Activated T-helper 2 cell treated with anti-CD3 and anti-CD28 coated beads, Interferon-gamma antibody, Interleukin-2, Interleukin-4, amounts not matched to agents 10 μg/mL and 5 μg/mL and 100 μg/mL, durations not matched to agents 14 hours and 24 hours and 36 hours (primary cell): ENCODE results near the gene C14orf39. TPM values are rescaled to one million over a fixed set of nuclear protein-coding genes. Genes with fewer than 3 reads are reported as not detected.

Experiments used
- DNase-seq: peaks from one replicate; pipeline ENCODE4 v3.0.0; 2021; ENCODE audit warnings: low spot score
- H3K27ac Mint-ChIP-seq: one replicate; pipeline ENCODE4 v1.8.0; 2021; ENCODE audit warnings: mixed read lengths
- H3K27me3 Mint-ChIP-seq: one replicate; pipeline ENCODE4 v1.8.0; 2021; ENCODE audit warnings: low read depth, mixed read lengths
- H3K36me3 Mint-ChIP-seq: one replicate; pipeline ENCODE4 v1.8.0; 2021; ENCODE audit warnings: low read depth, mixed read lengths
- H3K4me1 Mint-ChIP-seq: one replicate; pipeline ENCODE4 v1.8.0; 2021; ENCODE audit warnings: low read depth, mixed read lengths
- H3K4me3 Mint-ChIP-seq: one replicate; pipeline ENCODE4 v1.8.0; 2021; ENCODE audit warnings: low read depth, mild to moderate bottlenecking, moderate library complexity, mixed read lengths
- H3K9me3 Mint-ChIP-seq: one replicate; pipeline ENCODE4 v1.8.0; 2021; ENCODE audit warnings: mixed read lengths
- intact Hi-C: fragments of 100-400 bp; cut with micrococcal nuclease; formaldehyde crosslinking; loops from one replicate; pipeline ENCODE4 v1.15.1; 2023
- total RNA-seq: library from RNA; stranded (reverse); gene quantifications from 2 replicates; pipeline ENCODE4 v1.2.3, GENCODE V29; 2022

Gene C14orf39
- total RNA-seq, 1 donor from 2014 or later: not detected

DNA sequence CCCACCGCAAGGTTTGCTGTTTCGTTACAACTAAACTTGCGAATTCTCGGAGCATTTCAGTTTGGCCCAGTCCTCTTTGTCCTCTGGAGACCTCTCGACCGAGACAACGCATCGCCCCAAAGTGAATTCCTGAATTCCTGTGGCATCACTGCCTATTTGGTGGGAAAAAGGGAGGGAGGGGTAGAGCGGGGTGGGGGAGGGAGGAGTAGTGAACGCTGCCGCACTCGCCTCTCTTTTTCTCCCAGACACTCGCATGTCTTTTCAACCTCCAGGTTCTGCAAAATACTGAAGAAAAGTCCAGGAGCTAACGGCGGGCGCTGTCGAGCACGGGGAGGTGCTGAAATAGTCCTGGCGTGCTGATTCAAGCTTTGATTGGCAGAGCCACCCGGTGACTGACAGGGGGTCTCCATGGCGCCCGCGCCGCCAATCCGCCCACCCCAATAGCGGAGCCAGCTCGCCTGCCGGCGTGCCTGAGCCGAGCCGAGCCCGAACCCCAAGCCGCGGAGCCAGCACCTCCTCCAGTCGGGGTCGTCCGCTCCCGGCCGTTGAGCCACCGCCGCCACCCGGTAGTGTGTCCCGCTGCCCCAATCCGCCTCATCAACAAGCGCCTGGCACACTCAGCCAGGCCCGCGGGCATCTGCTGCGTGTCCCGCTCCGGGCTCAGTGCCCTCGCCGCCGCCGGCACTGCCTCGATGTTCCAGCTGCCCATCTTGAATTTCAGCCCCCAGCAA is 23.0 kb upstream of the C14orf39 start, which contains the start of gene SIX6:
SIX6 (plus strand) TSS at position 440 of the 731 bp plus-strand sequence; CDS start at position 693, 253 bp downstream.
- Mint-ChIP-seq H3K36me3 (peaks cover 4% of the 10 kb centered on the region), H3K4me3 (no peak within 1 kb of the TSS), H3K4me1 (no peaks in the 10 kb centered on the region), H3K27ac (peak within 1 kb of the TSS; percentile 12), H3K27me3 (peaks cover 82% of the 10 kb centered on the region), H3K9me3 (no peaks in the 10 kb centered on the region)
- DNase-seq: no peak
- intact Hi-C loops: loop anchor here (2.0 kb wide), 1 partner anchor 140 kb away; the partner anchor contains the start of gene SIX1

DNA sequence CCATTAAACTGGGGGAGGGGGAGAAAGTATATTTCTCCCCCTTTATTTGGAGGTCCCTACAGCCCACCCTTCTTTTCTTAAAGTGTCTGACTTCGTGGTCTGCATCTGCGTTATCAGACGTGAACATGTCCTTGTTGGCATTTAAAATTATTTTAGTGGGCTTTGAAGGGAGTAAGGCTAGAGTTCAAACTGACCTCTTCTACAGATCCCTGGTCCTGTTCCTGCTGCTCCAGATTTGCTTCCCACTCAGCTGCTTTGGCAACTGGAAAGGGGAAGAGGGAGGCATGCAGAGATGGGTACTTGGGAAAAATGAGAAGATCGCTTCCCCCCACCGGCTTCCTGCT is 22.5 kb upstream of the C14orf39 start:
- Mint-ChIP-seq H3K27ac (no peak overlapping the region), H3K9me3 (no peaks in the 10 kb centered on the region), H3K36me3 (peaks cover 4% of the 10 kb centered on the region), H3K4me1 (no peaks in the 10 kb centered on the region), H3K4me3 (no peak overlapping the region), H3K27me3 (peaks cover 83% of the 10 kb centered on the region)
- intact Hi-C loops: loop anchor here (2.0 kb wide), 1 partner anchor 140 kb away; the partner anchor contains the start of gene SIX1
- no peak for DNase-seq

DNA sequence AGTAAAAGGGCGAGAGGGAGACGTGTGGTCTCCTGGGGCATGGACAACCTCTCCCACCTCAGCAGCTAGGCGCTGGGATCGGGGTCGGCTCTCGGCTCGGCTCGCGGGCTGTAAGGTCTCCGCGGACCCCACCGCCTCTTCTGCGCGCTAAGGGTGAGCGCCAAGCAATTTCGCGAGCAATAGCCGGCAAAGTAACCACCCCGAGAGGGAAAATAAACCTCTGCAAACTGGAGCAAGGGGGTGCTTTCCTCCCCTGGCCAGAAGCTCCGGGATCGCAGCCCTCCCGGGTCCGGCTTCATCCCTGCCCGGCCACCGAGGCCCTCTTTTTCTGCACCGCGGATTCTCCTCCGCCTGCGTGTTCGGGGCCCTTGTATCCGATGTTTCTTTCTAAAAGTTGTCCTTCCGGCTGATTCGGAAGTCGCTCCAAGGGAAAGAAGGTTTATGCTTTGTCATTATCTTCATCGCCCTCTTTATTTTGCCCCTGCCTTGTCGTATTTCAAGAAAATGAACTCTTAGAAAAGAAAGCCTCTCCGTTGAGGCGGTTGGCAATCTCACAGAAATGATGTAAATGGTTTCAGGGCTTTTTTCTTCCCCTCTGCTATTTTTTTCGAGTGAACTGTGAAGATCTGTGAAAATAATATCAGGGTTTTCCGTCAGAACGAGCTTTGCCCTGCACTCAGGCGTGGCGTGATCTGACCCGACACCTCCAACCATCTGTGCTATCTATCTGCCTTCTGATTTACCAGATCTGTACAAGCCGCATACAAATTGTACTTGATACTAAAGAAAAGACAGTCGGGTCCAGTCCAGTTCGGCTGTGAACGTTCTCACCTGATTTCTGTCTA is 21.3 kb upstream of the C14orf39 start:
- H3K4me3 Mint-ChIP-seq: no peak overlapping the region

DNA sequence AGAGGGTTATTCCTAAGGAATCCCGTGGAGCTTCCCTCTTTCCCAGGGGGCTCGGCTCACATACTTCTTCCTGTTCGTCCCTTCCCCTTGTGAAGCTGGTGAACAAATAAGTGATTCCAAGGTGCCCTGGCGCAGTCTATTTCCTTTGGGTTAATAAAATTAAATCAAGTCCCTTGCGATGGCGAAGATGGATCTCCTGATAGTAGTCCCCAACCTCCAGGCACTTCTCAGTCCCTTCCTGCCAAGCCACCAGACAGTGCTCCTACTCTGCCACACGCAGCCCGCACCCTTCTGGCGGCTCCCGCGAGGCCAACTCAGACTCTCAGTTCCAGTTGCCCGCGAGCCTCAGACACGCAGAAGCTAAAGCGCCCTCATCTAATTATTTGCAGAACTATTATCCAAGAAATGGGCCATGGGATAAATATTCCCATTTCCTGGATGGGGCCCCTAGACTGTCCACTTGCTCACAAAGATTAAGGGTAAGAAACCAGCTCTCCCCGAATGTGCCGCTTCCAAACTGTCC is 20.7 kb upstream of the C14orf39 start:
- intact Hi-C loops: no loop called here
- no peak overlapping the region for H3K27ac Mint-ChIP-seq
- no peaks in the 10 kb centered on the region for H3K9me3 Mint-ChIP-seq
- H3K4me3 Mint-ChIP-seq: no peak overlapping the region
- DNase-seq: no peak
- peaks cover 79% of the 10 kb centered on the region for H3K27me3 Mint-ChIP-seq
- H3K36me3 Mint-ChIP-seq: peaks cover 4% of the 10 kb centered on the region
- no peaks in the 10 kb centered on the region for H3K4me1 Mint-ChIP-seq

More for the DNA sequence above, 21.3 kb upstream of the C14orf39 start:
- intact Hi-C loops: no loop called here
- peak overlapping the region; percentile 22 for H3K27ac Mint-ChIP-seq
- H3K36me3 Mint-ChIP-seq: peaks cover 4% of the 10 kb centered on the region
- H3K4me1 Mint-ChIP-seq: no peaks in the 10 kb centered on the region
- H3K9me3 Mint-ChIP-seq: no peaks in the 10 kb centered on the region
- peaks cover 81% of the 10 kb centered on the region for H3K27me3 Mint-ChIP-seq
- no peak for DNase-seq

DNA sequence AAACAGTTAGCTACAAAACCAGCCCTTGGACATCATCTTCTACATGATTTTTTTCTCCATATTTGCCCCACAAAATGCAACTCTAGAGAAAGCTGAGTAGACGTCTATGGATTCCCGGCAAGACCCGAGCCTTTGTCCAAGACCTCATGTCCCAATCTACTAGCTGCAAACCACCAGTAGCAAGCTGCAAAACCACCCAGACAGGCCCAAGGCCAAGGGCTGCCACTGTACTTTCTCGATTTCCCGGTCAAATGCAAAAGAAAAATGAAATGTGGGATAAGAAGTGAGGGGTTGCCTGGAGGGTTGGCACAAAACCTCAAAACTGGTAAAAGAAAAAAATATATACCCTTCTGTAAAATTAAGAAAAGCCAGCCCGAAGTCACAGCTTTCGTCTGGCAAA is 20.1 kb upstream of the C14orf39 start:
- H3K4me3 Mint-ChIP-seq: no peak overlapping the region
- no peaks in the 10 kb centered on the region for H3K9me3 Mint-ChIP-seq
- intact Hi-C loops: no loop called here
- H3K4me1 Mint-ChIP-seq: no peaks in the 10 kb centered on the region
- no peak for DNase-seq
- H3K36me3 Mint-ChIP-seq: peaks cover 4% of the 10 kb centered on the region
- H3K27me3 Mint-ChIP-seq: peaks cover 78% of the 10 kb centered on the region
- H3K27ac Mint-ChIP-seq: no peak overlapping the region

DNA sequence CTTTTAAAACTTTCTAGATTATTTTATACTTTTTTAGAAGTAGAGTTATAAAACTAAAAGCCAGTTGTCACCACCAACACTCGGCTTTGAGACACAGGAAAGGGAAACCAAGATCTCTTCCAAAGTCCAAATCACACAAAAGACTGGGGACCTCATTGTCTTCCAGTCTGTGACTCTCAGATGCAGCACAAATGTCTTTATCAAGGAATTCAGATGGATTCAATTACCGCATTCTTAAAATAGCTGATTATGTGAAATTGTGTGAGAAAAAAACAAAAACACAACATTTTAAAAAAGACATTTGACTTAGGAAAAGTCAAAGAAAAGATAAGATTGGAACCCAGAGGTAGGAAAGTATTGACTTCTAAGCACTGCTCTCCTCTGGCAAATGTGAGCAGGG is 19.6 kb upstream of the C14orf39 start:
- no peaks in the 10 kb centered on the region for H3K9me3 Mint-ChIP-seq
- peaks cover 76% of the 10 kb centered on the region for H3K27me3 Mint-ChIP-seq
- intact Hi-C loops: no loop called here
- H3K27ac Mint-ChIP-seq: no peak overlapping the region
- no peak overlapping the region for H3K4me3 Mint-ChIP-seq
- no peak for DNase-seq
- H3K36me3 Mint-ChIP-seq: peaks cover 4% of the 10 kb centered on the region
- H3K4me1 Mint-ChIP-seq: no peaks in the 10 kb centered on the region

DNA sequence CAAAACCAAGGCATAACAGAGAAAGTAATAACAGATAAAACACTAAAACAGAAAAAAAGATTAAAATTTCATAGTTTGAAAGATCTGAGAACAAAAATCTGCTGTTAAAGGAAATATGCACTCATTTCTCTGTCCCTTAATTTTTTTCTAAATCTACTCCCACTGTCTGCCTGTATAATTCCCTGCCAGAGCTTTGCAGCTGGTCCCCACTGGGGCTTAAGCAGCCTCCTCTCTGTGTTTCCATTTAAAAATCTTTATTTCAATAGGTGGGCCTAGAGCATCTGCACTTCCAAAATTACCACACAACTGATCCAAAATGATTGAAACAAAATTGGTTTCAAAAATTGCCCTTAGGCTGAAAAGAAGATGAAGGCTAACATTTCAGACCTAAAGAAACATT is 16.7 kb upstream of the C14orf39 start:
- Mint-ChIP-seq H3K4me1 (no peaks in the 10 kb centered on the region), H3K36me3 (peaks cover 2% of the 10 kb centered on the region), H3K4me3 (no peak overlapping the region), H3K27ac (no peak overlapping the region), H3K27me3 (peaks cover 53% of the 10 kb centered on the region), H3K9me3 (no peaks in the 10 kb centered on the region)
- DNase-seq: no peak
- intact Hi-C loops: no loop called here

DNA sequence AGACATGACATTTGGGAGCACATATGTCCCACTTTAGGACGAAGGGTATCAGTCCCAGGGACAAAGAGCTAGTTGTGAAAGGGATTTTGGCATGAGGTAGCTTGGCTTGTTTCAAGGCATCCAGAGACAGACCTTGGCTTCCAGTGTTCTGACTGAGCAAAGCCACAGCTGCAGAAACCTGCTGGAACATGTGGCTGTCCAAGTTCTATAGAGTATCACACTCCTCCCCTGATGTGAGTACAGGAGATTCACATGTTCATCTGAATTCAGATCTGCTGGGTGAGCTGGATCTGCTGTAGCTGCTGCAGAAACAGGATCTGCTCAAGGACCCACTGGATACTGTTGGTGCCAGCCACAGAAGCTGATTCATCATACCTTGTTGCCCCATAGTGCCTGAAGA is 10.1 kb upstream of the C14orf39 start:
- no peak overlapping the region for H3K27ac Mint-ChIP-seq
- H3K36me3 Mint-ChIP-seq: no peaks in the 10 kb centered on the region
- H3K27me3 Mint-ChIP-seq: peaks cover 13% of the 10 kb centered on the region
- H3K4me3 Mint-ChIP-seq: no peak overlapping the region
- H3K9me3 Mint-ChIP-seq: no peaks in the 10 kb centered on the region
- no peak for DNase-seq
- H3K4me1 Mint-ChIP-seq: no peaks in the 10 kb centered on the region
- intact Hi-C loops: no loop called here

DNA sequence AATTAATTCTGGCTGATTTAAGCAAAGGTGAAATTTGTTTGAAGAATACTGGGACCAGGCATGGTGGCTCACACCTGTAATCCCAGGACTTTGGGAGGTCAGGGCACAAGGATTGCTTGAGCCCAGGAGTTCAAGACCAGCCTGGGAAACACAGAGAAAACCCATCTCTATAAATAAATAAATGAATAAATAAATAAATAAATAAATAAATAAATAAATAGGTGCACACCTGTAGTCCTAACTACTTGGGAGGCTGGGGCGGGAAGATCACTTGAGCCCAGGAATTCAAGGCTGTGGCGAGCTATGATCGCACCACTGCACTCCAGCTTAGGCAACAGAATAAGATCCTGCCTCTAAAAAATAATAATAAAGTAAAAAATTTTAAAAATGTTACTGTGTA is 4.4 kb upstream of the C14orf39 start:
- no peaks in the 10 kb centered on the region for H3K9me3 Mint-ChIP-seq
- no peak overlapping the region for H3K4me3 Mint-ChIP-seq
- peaks cover 2% of the 10 kb centered on the region for H3K4me1 Mint-ChIP-seq
- intact Hi-C loops: no loop called here
- no peak for DNase-seq
- no peaks in the 10 kb centered on the region for H3K36me3 Mint-ChIP-seq
- H3K27me3 Mint-ChIP-seq: peaks cover 18% of the 10 kb centered on the region
- no peak overlapping the region for H3K27ac Mint-ChIP-seq

DNA sequence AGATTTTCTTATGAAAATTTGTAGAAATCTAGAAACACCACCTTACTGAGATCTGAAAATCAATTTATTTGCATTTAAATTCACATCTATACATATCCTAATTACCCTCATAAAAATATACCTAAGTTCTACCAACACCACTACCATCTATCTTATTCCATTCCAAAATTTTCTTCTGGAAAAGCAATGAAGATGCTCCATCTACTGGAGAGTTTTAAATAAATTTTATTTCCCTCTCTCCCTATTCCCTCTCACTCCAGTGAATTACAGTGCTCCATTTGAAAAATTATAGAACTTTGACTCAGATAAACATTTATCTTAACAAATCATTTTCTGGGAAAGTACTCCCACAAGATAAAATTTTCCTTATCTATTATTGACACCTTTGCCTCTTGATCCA is 2.3 kb upstream of the C14orf39 start:
- H3K27me3 Mint-ChIP-seq: peaks cover 25% of the 10 kb centered on the region
- H3K4me3 Mint-ChIP-seq: no peak overlapping the region
- intact Hi-C loops: no loop called here
- H3K27ac Mint-ChIP-seq: no peak overlapping the region
- H3K36me3 Mint-ChIP-seq: no peaks in the 10 kb centered on the region
- DNase-seq: no peak
- no peaks in the 10 kb centered on the region for H3K9me3 Mint-ChIP-seq
- peaks cover 2% of the 10 kb centered on the region for H3K4me1 Mint-ChIP-seq

DNA sequence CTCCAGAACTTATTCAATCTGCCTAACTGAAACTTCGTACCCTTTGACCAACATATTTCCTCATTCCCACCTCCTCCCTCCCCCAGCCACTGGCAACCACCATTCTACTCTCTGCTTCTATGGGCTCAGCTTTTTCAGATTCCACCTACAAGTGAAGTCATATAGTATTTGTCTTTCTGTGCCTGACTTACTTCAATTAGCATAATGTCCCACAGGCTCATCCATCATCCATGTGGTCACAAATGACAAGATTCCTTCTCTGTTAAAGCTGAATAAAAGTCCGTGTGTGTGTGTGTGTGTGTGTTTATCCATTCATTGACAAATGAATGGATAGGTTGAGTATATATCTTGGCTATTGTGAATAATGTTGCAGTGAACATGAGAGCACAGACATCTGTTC is 1.3 kb upstream of the C14orf39 start:
- H3K9me3 Mint-ChIP-seq: no peaks in the 10 kb centered on the region
- H3K4me1 Mint-ChIP-seq: peaks cover 2% of the 10 kb centered on the region
- H3K27ac Mint-ChIP-seq: no peak overlapping the region
- no peaks in the 10 kb centered on the region for H3K36me3 Mint-ChIP-seq
- intact Hi-C loops: no loop called here
- H3K27me3 Mint-ChIP-seq: peaks cover 25% of the 10 kb centered on the region
- H3K4me3 Mint-ChIP-seq: no peak overlapping the region
- no peak for DNase-seq

DNA sequence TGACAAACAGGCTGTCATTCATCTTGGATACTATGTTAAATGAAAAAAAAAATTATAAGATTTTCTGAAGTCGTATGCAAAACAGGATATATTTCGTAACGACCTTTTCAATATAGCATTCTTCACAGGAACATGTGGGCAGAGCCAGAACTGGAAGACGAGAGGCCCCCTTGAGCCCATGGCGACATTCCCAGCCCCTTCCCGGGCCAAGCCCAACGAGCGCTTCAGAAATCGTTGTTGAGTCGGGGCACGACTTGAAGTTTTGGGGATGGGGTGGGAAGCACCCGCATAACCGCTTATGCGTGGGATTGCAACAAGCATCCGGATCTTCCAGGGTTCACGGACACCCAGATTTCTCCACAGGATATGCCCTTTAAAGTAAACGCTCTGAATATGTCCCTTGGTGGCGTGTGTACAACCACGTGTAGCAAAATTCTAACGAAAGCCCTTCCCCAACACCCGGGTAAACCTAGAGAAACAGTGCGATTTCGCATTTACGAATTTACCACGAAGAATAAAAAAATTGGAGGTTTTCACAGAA is 736 bp downstream of the C14orf39 start:
- no peak overlapping the region for H3K4me3 Mint-ChIP-seq
- no peaks in the 10 kb centered on the region for H3K36me3 Mint-ChIP-seq
- peaks cover 21% of the 10 kb centered on the region for H3K27me3 Mint-ChIP-seq
- peaks cover 2% of the 10 kb centered on the region for H3K4me1 Mint-ChIP-seq
- peaks cover 7% of the 10 kb centered on the region for H3K9me3 Mint-ChIP-seq
- intact Hi-C loops: loop anchor here (2.0 kb wide), 1 partner anchor 26 kb away; no protein-coding TSS in a partner anchor
- H3K27ac Mint-ChIP-seq: no peak overlapping the region
- DNase-seq: no peak
